GM19025 (cell line): Measurements from ENCODE around the gene FXR1.
"Not testable (repeated sequence)": the region's sequence is repeated elsewhere in the genome, so short reads cannot be mapped to it uniquely, and the experiment has no call there.

ENCODE experiments used
- ATAC-seq: cut with Tn5 transposase; IDR thresholded peaks from one replicate; pipeline ENCODE4 v1.9.1; 2021; ENCODE audit warnings: mild to moderate bottlenecking, low read depth, moderate library complexity; ENCODE audit not compliant: unreplicated experiment

Gene FXR1

GRCh38 chr3:181002331-181002730 is 89.9 kb downstream of the FXR1 start:
- ATAC-seq = not testable (repeated sequence)

GRCh38 chr3:181003469-181003868 is 91.0 kb downstream of the FXR1 start:
- not testable (repeated sequence) for ATAC-seq

GRCh38 chr3:181006541-181006940 is 94.1 kb downstream of the FXR1 start:
- ATAC-seq = no peak

- no peak for ATAC-seq
Measured at GRCh38 chr3:181007262-181007661, 94.8 kb downstream of the FXR1 start.

GRCh38 chr3:181008796-181009195 is 96.3 kb downstream of the FXR1 start:
- ATAC-seq = no peak

GRCh38 chr3:181009225-181009624 is 96.8 kb downstream of the FXR1 start:
- no peak for ATAC-seq

GRCh38 chr3:181017690-181018089 is 105.2 kb downstream of the FXR1 start:
- no peak for ATAC-seq

GRCh38 chr3:181025204-181025603 is 112.7 kb downstream of the FXR1 start:
- ATAC-seq = no peak

- no peak for ATAC-seq
Measured at GRCh38 chr3:181030948-181031347, 118.5 kb downstream of the FXR1 start.
